Body of pancreas (tissue), 4 donors: ENCODE results near the gene TBL1XR1. TPM values are rescaled to one million over a fixed set of nuclear protein-coding genes. Genes with fewer than 3 reads are reported as not detected.

Experiments used
- ATAC-seq: fragments of 150-250 bp; one replicate; pipeline ENCODE4 v1.9.1; 2016
- DNase-seq, 4 donors: peaks; one replicate each; pipeline ENCODE4 v3.0.0-alpha.2; 2019
- H3K27ac ChIP-seq, 4 donors: fragments of 200-600 bp; sonication (generic); 1 replicate in 3 of 4; 2 replicates in 1 of 4; pipeline versions ENCODE4 v1.5.1 to v1.6.1; 2016 to 2019; ENCODE audit warnings: mild to moderate bottlenecking in 1 of 4, mixed read lengths in 1 of 4, moderate library complexity in 1 of 4
- H3K27me3 ChIP-seq, 2 donors: fragments of 200-600 bp; sonication (generic); one replicate each; pipeline ENCODE4 v1.6.0; 2016; ENCODE audit warnings: mild to moderate bottlenecking in 1 of 2
- H3K36me3 ChIP-seq, 2 donors: fragments of 200-600 bp; sonication (generic); replicated peaks in 1 of 2; 2 replicates each; pipeline ENCODE4 v1.5.1; 2016; ENCODE audit warnings: low read depth in 2 of 2; ENCODE audit not compliant: insufficient read depth in 1 of 2
- H3K4me1 ChIP-seq: fragments of 200-600 bp; sonication (generic); one replicate; pipeline ENCODE4 v1.6.0; 2016
- H3K4me3 ChIP-seq, 2 donors: fragments of 200-600 bp; sonication (generic); 1 replicate in 1 of 2; 2 replicates in 1 of 2; pipeline ENCODE4 v1.5.1; 2016 to 2019
- H3K9me3 ChIP-seq, 3 donors: fragments of 200-600 bp; sonication (generic); 1 replicate in 2 of 3; 2 replicates in 1 of 3; pipeline ENCODE4 v1.5.1; 2016
- CTCF ChIP-seq, 7 experiments: fragments of 450-650 bp in 4 of 7; fragments of 200-600 bp in 3 of 7; sonication (generic) in 3 of 7; IDR thresholded peaks; one replicate each; pipeline ENCODE4 v1.5.1; 2016 to 2019; ENCODE audit warnings: antibody characterized with exemption in 7 of 7
- POLR2A ChIP-seq, 3 donors: fragments of 450-650 bp; IDR thresholded peaks; one replicate each; pipeline ENCODE4 v1.6.1; 2016; ENCODE audit warnings: antibody characterized with exemption in 3 of 3, mild to moderate bottlenecking in 2 of 3
- WGBS, 2 donors: methylation state at CpG; one replicate each; pipeline ENCODE4 v1.1.5; 2017; 5-methylcytosine and 5-hydroxymethylcytosine counted together
- intact Hi-C: fragments of 100-400 bp; cut with DNase I; formaldehyde crosslinking; loops from one replicate; pipeline ENCODE4 v1.15.1; 2023
- total RNA-seq, 2 donors: library from RNA; depleted of rRNA; stranded (reverse); fragments of >200 nt; gene quantifications; one replicate each; pipeline ENCODE4 v1.1.0, GENCODE V29; 2016

TBL1XR1 gene
- total RNA-seq = 10 to 100 TPM; 34.3 to 57.9 TPM

GRCh38 chr3:177197041-177197726 is at the start of gene TBL1XR1:
TBL1XR1 (minus strand) TSS chr3:177197482; CDS start chr3:177064977, 132,505 bp downstream.
- 0 to 2% methylated on average over 21 to 59 of the region's 93 CpGs for WGBS, 2 donors
- intact Hi-C loops = loop anchor here (10.0 kb wide), 1 partner anchor 142 kb away; no protein-coding TSS in a partner anchor
- TF ChIP-seq CTCF (IDR thresholded peaks at IDR 0.05) (no peak), POLR2A (IDR thresholded peaks at IDR 0.05) (peak in 2 of 3 donors; percentile 67)
- H3K9me3 ChIP-seq = no peaks in the 10 kb centered on the region
- H3K27ac ChIP-seq = peak within 1 kb of the TSS; percentile 92 to 100 (median 100)
- ATAC-seq (peak; percentile 90), DNase-seq (peak; percentile 92 to 96 (median 95))
- H3K27me3 ChIP-seq = no peaks in the 10 kb centered on the region
- H3K4me3 ChIP-seq = peak within 1 kb of the TSS; percentile 58 to 64
- peaks cover 31% of the 10 kb centered on the region for H3K4me1 ChIP-seq
- H3K36me3 ChIP-seq = no peaks in the 10 kb centered on the region

- H3K36me3 ChIP-seq = no peaks in the 10 kb centered on the region
- DNase-seq = no peak
- WGBS, 2 donors = 84 to 86% methylated on average over 6 of the region's 6 CpGs
- TF ChIP-seq POLR2A (IDR thresholded peaks at IDR 0.05) (no peak), CTCF (IDR thresholded peaks at IDR 0.05) (no peak)
- no peaks in the 10 kb centered on the region for H3K4me1 ChIP-seq
- ATAC-seq = no peak
- H3K27me3 ChIP-seq = no peaks in the 10 kb centered on the region
- intact Hi-C loops = no loop called here
- H3K9me3 ChIP-seq = no peaks in the 10 kb centered on the region
- no peak overlapping the region for H3K27ac ChIP-seq
- H3K4me3 ChIP-seq = no peak overlapping the region
Measured at GRCh38 chr3:177245250-177245649, 48.0 kb upstream of the TBL1XR1 start.

GRCh38 chr3:177244606-177245005 is 47.3 kb upstream of the TBL1XR1 start:
- DNase-seq (no peak), ATAC-seq (no peak)
- no peaks in the 10 kb centered on the region for H3K4me1 ChIP-seq
- H3K4me3 ChIP-seq = no peak overlapping the region
- H3K27me3 ChIP-seq = no peaks in the 10 kb centered on the region
- H3K36me3 ChIP-seq = no peaks in the 10 kb centered on the region
- H3K9me3 ChIP-seq = no peaks in the 10 kb centered on the region
- 91 to 93% methylated on average over 3 of the region's 3 CpGs for WGBS, 2 donors
- no peak overlapping the region for H3K27ac ChIP-seq
- TF ChIP-seq CTCF (IDR thresholded peaks at IDR 0.05) (no peak), POLR2A (IDR thresholded peaks at IDR 0.05) (no peak)
- intact Hi-C loops = no loop called here

GRCh38 chr3:177238686-177239216 is 41.5 kb upstream of the TBL1XR1 start:
- ATAC-seq (no peak), DNase-seq (no peak)
- Histone ChIP-seq H3K36me3 (no peaks in the 10 kb centered on the region), H3K4me3 (no peak overlapping the region), H3K9me3 (no peaks in the 10 kb centered on the region), H3K27me3 (no peaks in the 10 kb centered on the region), H3K4me1 (no peaks in the 10 kb centered on the region), H3K27ac (no peak overlapping the region)
- TF ChIP-seq POLR2A (IDR thresholded peaks at IDR 0.05) = no peak
- no peak for TF ChIP-seq CTCF (IDR thresholded peaks at IDR 0.05)
- intact Hi-C loops = no loop called here
- 84 to 88% methylated on average over 2 of the region's 2 CpGs for WGBS, 2 donors

GRCh38 chr3:177237206-177237605 is 39.9 kb upstream of the TBL1XR1 start:
- no peaks in the 10 kb centered on the region for H3K9me3 ChIP-seq
- H3K4me1 ChIP-seq = no peaks in the 10 kb centered on the region
- no peak for ATAC-seq
- no peaks in the 10 kb centered on the region for H3K27me3 ChIP-seq
- H3K36me3 ChIP-seq = no peaks in the 10 kb centered on the region
- intact Hi-C loops = no loop called here
- no peak for DNase-seq
- H3K4me3 ChIP-seq = no peak overlapping the region
- no peak overlapping the region for H3K27ac ChIP-seq
- 72 to 77% methylated on average over 4 of the region's 4 CpGs for WGBS, 2 donors
- TF ChIP-seq POLR2A (IDR thresholded peaks at IDR 0.05) = no peak
- no peak for TF ChIP-seq CTCF (IDR thresholded peaks at IDR 0.05)
